ENCODE results near the gene RRP8. TPM values are rescaled to one million over a fixed set of nuclear protein-coding genes. Genes with fewer than 3 reads are reported as not detected.

RRP8 gene
- total RNA-seq, 1 experiment from 2014 or later = 17.4 TPM

GRCh38 chr11:6557063-6557462 is 46.4 kb downstream of the RRP8 start:
- Mint-ChIP-seq H3K27me3 (ENCODE audit: unreplicated experiment) (no peaks in the 10 kb centered on the region), H3K4me1 (ENCODE audit: low read depth, unreplicated experiment) (no peaks in the 10 kb centered on the region), H3K4me3 (ENCODE audit: low read depth, unreplicated experiment) (no peak overlapping the region), H3K36me3 (ENCODE audit: insufficient read depth, unreplicated experiment) (peaks cover 14% of the 10 kb centered on the region), H3K27ac (ENCODE audit: unreplicated experiment) (no peak overlapping the region), H3K9me3 (ENCODE audit: low read depth, unreplicated experiment) (no peaks in the 10 kb centered on the region)
- CTCF ChIA-PET = interaction anchor here (0.6 kb wide), 1 partner anchor 126 kb away, joined by 3 read pairs; the partner anchor contains the start of gene MRPL17
- no TSS peak for BruUV-seq (replicated peaks)
- no peak for TF ChIP-seq CTCF (IDR thresholded peaks at IDR 0.05; ENCODE audit: unreplicated experiment)
- no peak for DNase-seq
- intact Hi-C loops (cut with micrococcal nuclease; ENCODE audit: unreplicated experiment) = no loop called here

- BruUV-seq (replicated peaks) = no TSS peak
- no peak overlapping the region for H3K27ac Mint-ChIP-seq (ENCODE audit: unreplicated experiment)
- H3K4me3 Mint-ChIP-seq (ENCODE audit: low read depth, unreplicated experiment) = no peak overlapping the region
- no peaks in the 10 kb centered on the region for H3K9me3 Mint-ChIP-seq (ENCODE audit: low read depth, unreplicated experiment)
- H3K27me3 Mint-ChIP-seq (ENCODE audit: unreplicated experiment) = no peaks in the 10 kb centered on the region
- H3K36me3 Mint-ChIP-seq (ENCODE audit: insufficient read depth, unreplicated experiment) = peaks cover 14% of the 10 kb centered on the region
- DNase-seq = no peak
- no peaks in the 10 kb centered on the region for H3K4me1 Mint-ChIP-seq (ENCODE audit: low read depth, unreplicated experiment)
- TF ChIP-seq CTCF (IDR thresholded peaks at IDR 0.05; ENCODE audit: unreplicated experiment) = no peak
- CTCF ChIA-PET = no interaction called here
- intact Hi-C loops (cut with micrococcal nuclease; ENCODE audit: unreplicated experiment) = no loop called here
Measured at GRCh38 chr11:6556139-6556949, 47.1 kb downstream of the RRP8 start.

GRCh38 chr11:6554828-6555706 is 48.3 kb downstream of the RRP8 start:
- DNase-seq = no peak
- Mint-ChIP-seq H3K27ac (ENCODE audit: unreplicated experiment) (no peak overlapping the region), H3K4me1 (ENCODE audit: low read depth, unreplicated experiment) (no peaks in the 10 kb centered on the region), H3K9me3 (ENCODE audit: low read depth, unreplicated experiment) (no peaks in the 10 kb centered on the region), H3K27me3 (ENCODE audit: unreplicated experiment) (no peaks in the 10 kb centered on the region), H3K36me3 (ENCODE audit: insufficient read depth, unreplicated experiment) (peaks cover 14% of the 10 kb centered on the region), H3K4me3 (ENCODE audit: low read depth, unreplicated experiment) (no peak overlapping the region)
- no TSS peak for BruUV-seq (replicated peaks)
- CTCF ChIA-PET = no interaction called here
- TF ChIP-seq CTCF (IDR thresholded peaks at IDR 0.05; ENCODE audit: unreplicated experiment) = no peak
- intact Hi-C loops (cut with micrococcal nuclease; ENCODE audit: unreplicated experiment) = no loop called here

- TF ChIP-seq CTCF (IDR thresholded peaks at IDR 0.05; ENCODE audit: unreplicated experiment) = no peak
- Mint-ChIP-seq H3K4me1 (ENCODE audit: low read depth, unreplicated experiment) (no peaks in the 10 kb centered on the region), H3K27ac (ENCODE audit: unreplicated experiment) (no peak overlapping the region), H3K27me3 (ENCODE audit: unreplicated experiment) (no peaks in the 10 kb centered on the region), H3K4me3 (ENCODE audit: low read depth, unreplicated experiment) (no peak overlapping the region), H3K36me3 (ENCODE audit: insufficient read depth, unreplicated experiment) (peaks cover 11% of the 10 kb centered on the region), H3K9me3 (ENCODE audit: low read depth, unreplicated experiment) (no peaks in the 10 kb centered on the region)
- no TSS peak for BruUV-seq (replicated peaks)
- CTCF ChIA-PET = no interaction called here
- no peak for DNase-seq
- intact Hi-C loops (cut with micrococcal nuclease; ENCODE audit: unreplicated experiment) = no loop called here
Measured at GRCh38 chr11:6553634-6554033, 49.8 kb downstream of the RRP8 start.

Data from Calu3 (cell line).